Osteocyte (in vitro differentiated cells): Measurements from ENCODE around the gene CTNNA2. TPM values are rescaled to one million over a fixed set of nuclear protein-coding genes. Genes with fewer than 3 reads are reported as not detected.

Source experiments
- DNase-seq: peaks from one replicate; pipeline ENCODE4 v3.0.0; 2021; ENCODE audit warnings: mixed read lengths; ENCODE audit not compliant: unreplicated experiment; ENCODE audit errors: extremely low spot score
- H3K27ac Mint-ChIP-seq: one replicate; pipeline ENCODE4 v1.8.0; 2021; ENCODE audit warnings: mild to moderate bottlenecking, mixed read lengths; ENCODE audit not compliant: unreplicated experiment
- H3K27me3 Mint-ChIP-seq: one replicate; pipeline ENCODE4 v1.8.0; 2021; ENCODE audit warnings: mixed read lengths; ENCODE audit not compliant: unreplicated experiment
- H3K36me3 Mint-ChIP-seq: one replicate; pipeline ENCODE4 v1.8.0; 2021; ENCODE audit warnings: mixed read lengths; ENCODE audit not compliant: unreplicated experiment
- H3K4me1 Mint-ChIP-seq: one replicate; pipeline ENCODE4 v1.8.0; 2021; ENCODE audit warnings: mixed read lengths; ENCODE audit not compliant: unreplicated experiment
- H3K4me3 Mint-ChIP-seq: one replicate; pipeline ENCODE4 v1.8.0; 2021; ENCODE audit warnings: mild to moderate bottlenecking, moderate library complexity, mixed read lengths; ENCODE audit not compliant: unreplicated experiment
- H3K9me3 Mint-ChIP-seq: one replicate; pipeline ENCODE4 v1.8.0; 2021; ENCODE audit warnings: mixed read lengths; ENCODE audit not compliant: unreplicated experiment
- CTCF ChIP-seq: fragments of 200-600 bp; sonication (generic); IDR thresholded peaks from 2 replicates; pipeline ENCODE4 v1.5.0; 2021; ENCODE audit warnings: antibody characterized with exemption, mild to moderate bottlenecking, moderate library complexity
- total RNA-seq: library from RNA; stranded (reverse); gene quantifications from 2 replicates; pipeline ENCODE4 v1.2.1, GENCODE V29; 2021

The CTNNA2 gene
- total RNA-seq, 1 donor from 2014 or later: not detected

- no peak overlapping the region for H3K4me3 Mint-ChIP-seq
- no peak for DNase-seq
- no peaks in the 10 kb centered on the region for H3K27me3 Mint-ChIP-seq
- H3K4me1 Mint-ChIP-seq: no peaks in the 10 kb centered on the region
- no peak overlapping the region for H3K27ac Mint-ChIP-seq
- no peaks in the 10 kb centered on the region for H3K36me3 Mint-ChIP-seq
- H3K9me3 Mint-ChIP-seq: no peaks in the 10 kb centered on the region
- no peak for TF ChIP-seq CTCF
These were observed 471.6 kb downstream of the CTNNA2 start for GRCh38 chr2:79984476-79984875.

GRCh38 chr2:79985145-79985544 is 472.3 kb downstream of the CTNNA2 start:
- H3K36me3 Mint-ChIP-seq: no peaks in the 10 kb centered on the region
- no peak overlapping the region for H3K4me3 Mint-ChIP-seq
- no peaks in the 10 kb centered on the region for H3K4me1 Mint-ChIP-seq
- no peak for DNase-seq
- H3K27me3 Mint-ChIP-seq: no peaks in the 10 kb centered on the region
- no peak overlapping the region for H3K27ac Mint-ChIP-seq
- peaks cover 3% of the 10 kb centered on the region for H3K9me3 Mint-ChIP-seq
- TF ChIP-seq CTCF: no peak

- no peaks in the 10 kb centered on the region for H3K4me1 Mint-ChIP-seq
These were observed 472.7 kb downstream of the CTNNA2 start for GRCh38 chr2:79985571-79985970.

GRCh38 chr2:79993144-79993543 is 480.3 kb downstream of the CTNNA2 start:
- H3K27ac Mint-ChIP-seq: no peak overlapping the region

More at GRCh38 chr2:79985571-79985970, 472.7 kb downstream of the CTNNA2 start:
- H3K27me3 Mint-ChIP-seq: no peaks in the 10 kb centered on the region
- peaks cover 3% of the 10 kb centered on the region for H3K9me3 Mint-ChIP-seq
- H3K36me3 Mint-ChIP-seq: no peaks in the 10 kb centered on the region
- no peak overlapping the region for H3K27ac Mint-ChIP-seq
- no peak for TF ChIP-seq CTCF
- H3K4me3 Mint-ChIP-seq: no peak overlapping the region
- no peak for DNase-seq

GRCh38 chr2:79994161-79994560 is 481.3 kb downstream of the CTNNA2 start:
- H3K4me1 Mint-ChIP-seq: no peaks in the 10 kb centered on the region
- TF ChIP-seq CTCF: no peak
- H3K27ac Mint-ChIP-seq: no peak overlapping the region
- peaks cover 18% of the 10 kb centered on the region for H3K9me3 Mint-ChIP-seq
- H3K4me3 Mint-ChIP-seq: no peak overlapping the region
- no peaks in the 10 kb centered on the region for H3K36me3 Mint-ChIP-seq
- H3K27me3 Mint-ChIP-seq: no peaks in the 10 kb centered on the region
- no peak for DNase-seq

More at GRCh38 chr2:79993144-79993543, 480.3 kb downstream of the CTNNA2 start:
- Mint-ChIP-seq H3K27me3 (no peaks in the 10 kb centered on the region), H3K4me1 (no peaks in the 10 kb centered on the region), H3K4me3 (no peak overlapping the region), H3K9me3 (peaks cover 18% of the 10 kb centered on the region), H3K36me3 (no peaks in the 10 kb centered on the region)
- DNase-seq: no peak
- TF ChIP-seq CTCF: no peak
